OCI-LY1 (cell line): ENCODE results near the gene EME2.

Source experiments
- H2AFZ ChIP-seq: fragments of 200-600 bp; sonication (generic), shearing (Covaris generic); 2 replicates; pipeline ENCODE4 v1.6.0; 2014; ENCODE audit warnings: antibody characterized with exemption, mild to moderate bottlenecking, low read length
- H3F3A ChIP-seq: fragments of 200-600 bp; sonication (generic), shearing (Covaris generic); 2 replicates; pipeline ENCODE4 v1.6.0; 2014; ENCODE audit warnings: mild to moderate bottlenecking, antibody characterized with exemption, low read length, moderate library complexity; ENCODE audit not compliant: insufficient read depth
- H3K27ac ChIP-seq: fragments of 200-600 bp; sonication (generic); 2 replicates; pipeline ENCODE4 v1.5.1; 2014; ENCODE audit warnings: low read length, mixed run types, mild to moderate bottlenecking, low read depth; ENCODE audit not compliant: poor library complexity, severe bottlenecking
- H3K27me3 ChIP-seq: fragments of 200-600 bp; sonication (generic); 2 replicates; pipeline ENCODE4 v1.6.0; 2014; ENCODE audit warnings: antibody characterized with exemption, mild to moderate bottlenecking, low read length, moderate library complexity; ENCODE audit not compliant: insufficient read depth
- H3K36me3 ChIP-seq: fragments of 200-600 bp; sonication (generic); 2 replicates; pipeline ENCODE4 v1.6.1; 2014; ENCODE audit warnings: mild to moderate bottlenecking, antibody characterized with exemption, low read length, moderate library complexity, mixed read lengths; ENCODE audit not compliant: insufficient read depth
- H3K4me1 ChIP-seq: fragments of 200-600 bp; sonication (generic); 2 replicates; pipeline ENCODE4 v1.5.1; 2014; ENCODE audit warnings: mild to moderate bottlenecking, low read length, moderate library complexity; ENCODE audit not compliant: insufficient read depth, severe bottlenecking
- H3K4me2 ChIP-seq: fragments of 200-600 bp; sonication (generic), shearing (Covaris generic); 2 replicates; pipeline ENCODE4 v1.6.1; 2014; ENCODE audit warnings: low read length
- H3K4me3 ChIP-seq: fragments of 200-600 bp; sonication (generic); 2 replicates; pipeline ENCODE4 v1.5.1; 2014; ENCODE audit warnings: low read length, low read depth, mild to moderate bottlenecking, mixed read lengths; ENCODE audit not compliant: poor library complexity, severe bottlenecking
- H3K79me2 ChIP-seq: fragments of 200-600 bp; shearing (Covaris generic); 2 replicates; pipeline ENCODE4 v1.6.1; 2016; ENCODE audit warnings: mixed run types, low read length, mixed read lengths; ENCODE audit not compliant: insufficient read depth
- H3K9ac ChIP-seq: fragments of 200-600 bp; sonication (generic), shearing (Covaris generic); 2 replicates; pipeline ENCODE4 v1.6.1; 2014; ENCODE audit warnings: mild to moderate bottlenecking, low read length, mixed read lengths
- H3K9me2 ChIP-seq: fragments of 200-600 bp; sonication (generic), shearing (Covaris generic); 2 replicates; pipeline ENCODE4 v1.6.1; 2014; ENCODE audit warnings: low read depth, mild to moderate bottlenecking, low read length, mixed read lengths
- H3K9me3 ChIP-seq: fragments of 200-600 bp; shearing (Covaris generic); 2 replicates; pipeline ENCODE4 v1.6.1; 2014; ENCODE audit warnings: low read length, mixed read lengths
- H4K20me1 ChIP-seq: fragments of 200-600 bp; sonication (generic), shearing (Covaris generic); 2 replicates; pipeline ENCODE4 v1.6.0; 2016; ENCODE audit warnings: mild to moderate bottlenecking, low read length; ENCODE audit not compliant: insufficient read depth
- EZH2 ChIP-seq: fragments of 200-600 bp; sonication (generic), shearing (Covaris generic); IDR thresholded peaks from 2 replicates; pipeline ENCODE4 v1.8.0; 2017; ENCODE audit warnings: borderline replicate concordance, mixed run types, mild to moderate bottlenecking, antibody characterized with exemption, low read length, moderate library complexity, mixed read lengths
- TF ChIP-seq, protein P1 (sequence below): fragments of 200-600 bp; sonication (generic), shearing (Covaris generic); IDR thresholded peaks from 2 replicates; pipeline ENCODE4 v1.5.1; 2017; ENCODE audit warnings: mild to moderate bottlenecking, antibody characterized with exemption, low read length, moderate library complexity, mixed read lengths

The EME2 gene

DNA sequence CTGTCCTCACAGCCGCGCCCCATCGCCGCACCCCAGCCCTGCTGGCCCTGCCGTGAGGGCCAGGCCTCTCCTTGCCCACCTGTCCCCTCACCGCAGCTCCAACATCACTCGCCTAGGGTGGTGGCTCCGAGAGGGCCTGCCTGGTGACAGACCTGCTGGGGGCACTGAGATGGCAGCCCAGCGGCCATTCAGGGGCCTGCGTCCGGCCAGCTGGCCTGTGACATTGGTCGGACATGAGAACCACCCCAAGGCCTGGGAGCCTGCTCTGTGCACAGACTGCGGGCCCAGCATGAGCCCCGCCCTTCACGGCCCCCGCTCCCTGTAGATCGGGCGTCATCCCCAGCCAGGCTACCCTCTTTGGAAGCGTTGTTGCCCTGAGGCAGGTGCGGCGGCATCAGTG, 13.1 kb upstream of the EME2 start:
- H3K9me3 ChIP-seq = no peaks in the 10 kb centered on the region
- TF ChIP-seq, protein P1, sequence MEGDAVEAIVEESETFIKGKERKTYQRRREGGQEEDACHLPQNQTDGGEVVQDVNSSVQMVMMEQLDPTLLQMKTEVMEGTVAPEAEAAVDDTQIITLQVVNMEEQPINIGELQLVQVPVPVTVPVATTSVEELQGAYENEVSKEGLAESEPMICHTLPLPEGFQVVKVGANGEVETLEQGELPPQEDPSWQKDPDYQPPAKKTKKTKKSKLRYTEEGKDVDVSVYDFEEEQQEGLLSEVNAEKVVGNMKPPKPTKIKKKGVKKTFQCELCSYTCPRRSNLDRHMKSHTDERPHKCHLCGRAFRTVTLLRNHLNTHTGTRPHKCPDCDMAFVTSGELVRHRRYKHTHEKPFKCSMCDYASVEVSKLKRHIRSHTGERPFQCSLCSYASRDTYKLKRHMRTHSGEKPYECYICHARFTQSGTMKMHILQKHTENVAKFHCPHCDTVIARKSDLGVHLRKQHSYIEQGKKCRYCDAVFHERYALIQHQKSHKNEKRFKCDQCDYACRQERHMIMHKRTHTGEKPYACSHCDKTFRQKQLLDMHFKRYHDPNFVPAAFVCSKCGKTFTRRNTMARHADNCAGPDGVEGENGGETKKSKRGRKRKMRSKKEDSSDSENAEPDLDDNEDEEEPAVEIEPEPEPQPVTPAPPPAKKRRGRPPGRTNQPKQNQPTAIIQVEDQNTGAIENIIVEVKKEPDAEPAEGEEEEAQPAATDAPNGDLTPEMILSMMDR = no peak
- H3K9ac ChIP-seq = no peak overlapping the region
- H3K79me2 ChIP-seq = no peaks in the 10 kb centered on the region
- no peaks in the 10 kb centered on the region for H3K9me2 ChIP-seq
- H3K4me2 ChIP-seq = no peak overlapping the region
- no peak overlapping the region for H3K27ac ChIP-seq
- H3K36me3 ChIP-seq = peaks cover 49% of the 10 kb centered on the region
- H3K4me1 ChIP-seq = no peaks in the 10 kb centered on the region
- no peak overlapping the region for H3K4me3 ChIP-seq
- H2AFZ ChIP-seq = no peak overlapping the region
- no peaks in the 10 kb centered on the region for H4K20me1 ChIP-seq
- H3K27me3 ChIP-seq = no peaks in the 10 kb centered on the region
- no peaks in the 10 kb centered on the region for H3F3A ChIP-seq

DNA sequence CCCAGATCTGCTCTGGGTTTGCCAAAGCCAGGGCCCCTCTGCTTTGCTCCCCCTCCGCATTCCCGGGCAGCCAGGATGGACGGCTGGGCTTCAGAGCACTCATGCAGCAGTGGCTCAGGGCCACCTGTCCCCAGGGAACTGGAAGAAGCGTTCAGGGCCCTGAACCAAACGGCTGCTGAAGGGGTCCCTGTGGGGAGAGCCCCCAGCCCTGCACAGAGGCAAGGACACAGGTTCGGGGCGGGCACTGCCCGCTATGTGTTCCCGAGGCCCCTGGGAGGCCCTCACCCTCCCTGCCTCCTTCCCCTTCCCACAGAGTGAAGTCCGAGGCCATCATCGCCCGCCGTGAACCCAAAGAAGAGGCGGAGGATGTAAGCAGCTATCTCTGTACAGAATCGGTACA, 11.7 kb upstream of the EME2 start:
- no peaks in the 10 kb centered on the region for H3F3A ChIP-seq
- no peak overlapping the region for H3K27ac ChIP-seq
- H3K4me3 ChIP-seq = no peak overlapping the region
- no peaks in the 10 kb centered on the region for H3K9me3 ChIP-seq
- no peaks in the 10 kb centered on the region for H3K27me3 ChIP-seq
- H4K20me1 ChIP-seq = no peaks in the 10 kb centered on the region
- peaks cover 54% of the 10 kb centered on the region for H3K36me3 ChIP-seq
- TF ChIP-seq EZH2 = no peak
- TF ChIP-seq, protein P1 = no peak
- H3K9me2 ChIP-seq = no peaks in the 10 kb centered on the region
- no peaks in the 10 kb centered on the region for H3K4me1 ChIP-seq
- no peak overlapping the region for H3K4me2 ChIP-seq
- H2AFZ ChIP-seq = no peak overlapping the region
- H3K79me2 ChIP-seq = no peaks in the 10 kb centered on the region
- H3K9ac ChIP-seq = no peak overlapping the region

DNA sequence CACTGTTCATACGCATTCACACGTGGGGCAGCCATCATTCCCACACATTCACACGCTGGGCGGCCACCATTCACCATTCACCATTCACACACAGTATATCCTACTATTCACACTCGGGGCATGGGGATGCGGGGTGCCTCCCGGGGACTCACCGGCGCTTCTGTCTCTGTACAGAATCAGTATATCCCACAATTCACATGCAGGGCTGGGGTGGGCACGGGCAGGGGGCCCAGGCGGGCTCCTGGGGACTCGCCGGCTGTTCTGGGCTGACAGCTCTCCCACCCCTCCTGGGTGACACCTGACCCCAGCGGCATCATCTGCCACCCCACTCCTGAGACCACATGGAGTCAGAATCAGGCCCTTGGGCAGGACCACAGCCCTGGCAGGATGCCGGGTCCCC, 10.9 kb upstream of the EME2 start:
- no peak overlapping the region for H3K4me2 ChIP-seq
- H3F3A ChIP-seq = no peaks in the 10 kb centered on the region
- TF ChIP-seq, protein P1 = no peak
- H3K9me3 ChIP-seq = no peaks in the 10 kb centered on the region
- H3K79me2 ChIP-seq = no peaks in the 10 kb centered on the region
- H3K27me3 ChIP-seq = no peaks in the 10 kb centered on the region
- H4K20me1 ChIP-seq = no peaks in the 10 kb centered on the region
- peaks cover 59% of the 10 kb centered on the region for H3K36me3 ChIP-seq
- no peak overlapping the region for H3K27ac ChIP-seq
- H3K4me1 ChIP-seq = no peaks in the 10 kb centered on the region
- H3K9me2 ChIP-seq = no peaks in the 10 kb centered on the region
- no peak overlapping the region for H2AFZ ChIP-seq
- no peak overlapping the region for H3K4me3 ChIP-seq
- no peak overlapping the region for H3K9ac ChIP-seq
